Vagina (tissue), 2 donors: ENCODE measurements around the gene CCDC138.
"Not testable (repeated sequence)": the region's sequence is repeated elsewhere in the genome, so short reads cannot be mapped to it uniquely, and the experiment has no call there.

Experiments used
- CTCF ChIP-seq, 3 experiments: fragments of 450-650 bp in 2 of 3; fragments of 200-600 bp in 1 of 3; sonication (generic) in 1 of 3; IDR thresholded peaks; one replicate each; pipeline ENCODE4 v1.5.1; 2017 to 2019; ENCODE audit warnings: antibody characterized with exemption in 3 of 3, mild to moderate bottlenecking in 2 of 3, moderate library complexity in 2 of 3
- POLR2AphosphoS5 ChIP-seq, 2 donors: sonication (generic); formaldehyde crosslinking; IDR thresholded peaks; one replicate each; pipeline ENCODE4 v1.9.0; 2017; ENCODE audit warnings: antibody characterized with exemption in 2 of 2, mild to moderate bottlenecking in 2 of 2, low read depth in 1 of 2; ENCODE audit not compliant: insufficient read depth in 1 of 2

DNA sequence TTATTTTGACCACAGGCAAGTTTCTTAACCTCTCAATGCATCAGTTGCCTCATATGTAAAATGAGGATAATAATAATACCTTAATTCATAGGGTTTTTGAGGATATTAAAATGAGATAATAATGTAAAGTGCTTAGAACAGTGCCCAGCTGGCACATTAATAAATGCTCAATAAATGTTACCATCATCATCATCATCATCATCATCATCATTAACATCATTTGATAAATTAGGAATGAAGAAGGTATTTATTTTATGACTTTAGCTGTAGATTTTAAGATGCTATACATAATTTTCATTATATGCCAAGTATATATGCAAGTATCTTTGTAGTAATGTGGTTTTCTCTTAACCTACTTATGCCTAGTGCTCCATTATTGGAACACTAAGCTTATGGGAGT, 24.0 kb upstream of the CCDC138 start:
- TF ChIP-seq CTCF (IDR thresholded peaks at IDR 0.05); POLR2AphosphoS5 (IDR thresholded peaks at IDR 0.05; ENCODE audit: insufficient read depth in 1 of 2, low read depth in 1 of 2): not testable (repeated sequence)
